GM23338 (cell line): ENCODE data around the gene CNIH1. TPM values are rescaled to one million over a fixed set of nuclear protein-coding genes. Genes with fewer than 3 reads are reported as not detected.

ENCODE experiments used
- ATAC-seq: fragments of 200-7000 bp; cut with Tn5 transposase; 3 replicates; pipeline ENCODE4 v1.9.1; 2020
- DNase-seq: peaks from one replicate; pipeline ENCODE4 v3.0.0-alpha.2; 2015; ENCODE audit warnings: low spot score
- H2AFZ ChIP-seq: fragments of 200-600 bp; sonication (generic); 2 replicates; pipeline ENCODE4 v1.8.0; 2016; ENCODE audit warnings: antibody characterized with exemption, mild to moderate bottlenecking, moderate library complexity
- H3F3A ChIP-seq: fragments of 200-600 bp; sonication (generic); replicated peaks from 2 replicates; pipeline ENCODE4 v1.8.0; 2017; ENCODE audit warnings: antibody characterized with exemption, mixed run types, low read depth
- H3K27ac ChIP-seq: fragments of 200-600 bp; sonication (generic); 2 replicates; pipeline ENCODE4 v1.6.1; 2016; ENCODE audit warnings: low read depth
- H3K27me3 ChIP-seq: fragments of 200-600 bp; sonication (generic); 2 replicates; pipeline ENCODE4 v1.8.0; 2016; ENCODE audit warnings: mild to moderate bottlenecking, mixed run types, moderate library complexity; ENCODE audit not compliant: insufficient read depth
- H3K36me3 ChIP-seq: fragments of 200-600 bp; sonication (generic); 2 replicates; pipeline ENCODE4 v1.8.0; 2016; ENCODE audit warnings: mild to moderate bottlenecking; ENCODE audit not compliant: insufficient read depth
- H3K4me1 ChIP-seq: fragments of 200-600 bp; sonication (generic); 2 replicates; pipeline ENCODE4 v1.8.0; 2016; ENCODE audit warnings: mild to moderate bottlenecking, moderate library complexity; ENCODE audit not compliant: insufficient read depth
- H3K4me2 ChIP-seq: fragments of 200-600 bp; sonication (generic); 2 replicates; pipeline ENCODE4 v1.7.1; 2017; ENCODE audit warnings: mixed run types
- H3K4me3 ChIP-seq: fragments of 200-600 bp; sonication (generic); 2 replicates; pipeline ENCODE4 v1.6.1; 2016; ENCODE audit warnings: mixed run types
- H3K79me2 ChIP-seq: fragments of 200-600 bp; sonication (generic); replicated peaks from 2 replicates; pipeline ENCODE4 v1.8.0; 2017; ENCODE audit warnings: mild to moderate bottlenecking; ENCODE audit not compliant: insufficient read depth
- H3K9me2 ChIP-seq: fragments of 200-600 bp; sonication (generic); 2 replicates; pipeline ENCODE4 v1.8.0; 2017; ENCODE audit not compliant: insufficient read depth
- H4K20me1 ChIP-seq: fragments of 200-600 bp; sonication (generic); replicated peaks from 2 replicates; pipeline ENCODE4 v1.8.0; 2017; ENCODE audit warnings: mild to moderate bottlenecking; ENCODE audit not compliant: insufficient read depth
- H3K27ac Mint-ChIP-seq: 2 replicates; pipeline ENCODE4 v1.8.0; 2020; ENCODE audit warnings: inconsistent platforms, mild to moderate bottlenecking, moderate library complexity, mixed read lengths
- H3K27me3 Mint-ChIP-seq: 3 replicates; pipeline ENCODE4 v1.8.0; 2022; ENCODE audit warnings: low read depth, mild to moderate bottlenecking, moderate library complexity, mixed read lengths, inconsistent platforms; ENCODE audit not compliant: insufficient read depth, poor library complexity
- H3K36me3 Mint-ChIP-seq: 3 replicates; pipeline ENCODE4 v1.8.0; 2021; ENCODE audit warnings: low read depth, mild to moderate bottlenecking, inconsistent platforms, moderate library complexity, mixed read lengths
- H3K4me1 Mint-ChIP-seq: 3 replicates; pipeline ENCODE4 v1.8.0; 2020; ENCODE audit warnings: mild to moderate bottlenecking, inconsistent platforms, mixed read lengths
- H3K4me3 Mint-ChIP-seq: 3 replicates; pipeline ENCODE4 v1.8.0; 2021; ENCODE audit warnings: moderate library complexity, mild to moderate bottlenecking, inconsistent platforms, mixed read lengths
- H3K9me3 Mint-ChIP-seq: 3 replicates; pipeline ENCODE4 v1.8.0; 2020; ENCODE audit warnings: moderate library complexity, mild to moderate bottlenecking, inconsistent platforms, mixed read lengths
- CREB1 ChIP-seq: fragments of 250-450 bp; sonication (Bioruptor Pico); IDR thresholded peaks from 2 replicates; pipeline ENCODE4 v1.5.0; 2020; ENCODE audit warnings: low read depth, mild to moderate bottlenecking, moderate library complexity
- CTCF ChIP-seq, 2 experiments: fragments of 200-600 bp in 1 of 2; sonication (generic) in 1 of 2; conservative IDR thresholded peaks; 2 replicates each; pipeline versions ENCODE4 v1.5.1 to v1.6.1; 2016 to 2017; ENCODE audit warnings: antibody characterized with exemption in 2 of 2, low read depth in 2 of 2, mild to moderate bottlenecking in 2 of 2, moderate library complexity in 1 of 2
- ETS1 ChIP-seq: IDR thresholded peaks from 2 replicates; pipeline ENCODE4 v1.6.1; 2016; ENCODE audit warnings: antibody characterized with exemption
- EZH2 ChIP-seq: fragments of 200-600 bp; sonication (generic); IDR thresholded peaks from one replicate; pipeline ENCODE4 v1.8.0; 2017; ENCODE audit warnings: antibody characterized with exemption, mild to moderate bottlenecking, low read depth; ENCODE audit not compliant: unreplicated experiment
- EZH2phosphoT487 ChIP-seq: fragments of 200-600 bp; sonication (generic); IDR thresholded peaks from one replicate; pipeline ENCODE4 v1.8.1; 2018; ENCODE audit warnings: antibody characterized with exemption; ENCODE audit not compliant: unreplicated experiment
- JUNB ChIP-seq: IDR thresholded peaks from one replicate; pipeline ENCODE4 v1.6.1; 2016; ENCODE audit warnings: antibody characterized with exemption; ENCODE audit not compliant: unreplicated experiment
- NANOG ChIP-seq: IDR thresholded peaks from 2 replicates; pipeline ENCODE4 v1.6.1; 2016; ENCODE audit warnings: antibody characterized with exemption, borderline replicate concordance
- POLR2AphosphoS5 ChIP-seq: IDR thresholded peaks from 2 replicates; pipeline ENCODE4 v1.6.1; 2016; ENCODE audit warnings: antibody characterized with exemption, low read depth
- STAT1 ChIP-seq: IDR thresholded peaks from one replicate; pipeline ENCODE4 v1.6.1; 2016; ENCODE audit warnings: antibody characterized with exemption; ENCODE audit not compliant: unreplicated experiment
- ZNF114 ChIP-seq: fragments of 250-450 bp; sonication (Bioruptor Pico); IDR thresholded peaks from 2 replicates; pipeline ENCODE4 v1.5.0; 2020; ENCODE audit warnings: mild to moderate bottlenecking, moderate library complexity
- ZNF331 ChIP-seq: fragments of 250-450 bp; sonication (Bioruptor Pico); IDR thresholded peaks from 2 replicates; pipeline ENCODE4 v1.5.0; 2020; ENCODE audit warnings: low read depth, mild to moderate bottlenecking, moderate library complexity
- ZNF462 ChIP-seq: fragments of 250-450 bp; sonication (Bioruptor Pico); IDR thresholded peaks from 2 replicates; pipeline ENCODE4 v1.5.0; 2020; ENCODE audit warnings: mild to moderate bottlenecking, moderate library complexity
- polyA plus RNA-seq: library from polyadenylated mRNA; unstranded; fragments of >200 nt; fragmentation: Nextera tagmentation; extraction: Ambion mirVana; gene quantifications from 2 replicates; pipeline ENCODE4 v1.2.1, GENCODE V29; 2016
- total RNA-seq: library from RNA; depleted of rRNA; stranded (reverse); fragments of >200 nt; shearing (Covaris generic); gene quantifications from 2 replicates; pipeline ENCODE4 v1.2.3, GENCODE V29; 2014

The CNIH1 gene
- total and polyA plus RNA-seq, 2 experiments from 2014 or later, result 135 to 172 TPM

- no peak for TF ChIP-seq ETS1
- no peak for TF ChIP-seq CTCF (conservative IDR thresholded peaks at IDR 0.05; ENCODE audit: low read depth in 2 of 2)
- no peak for TF ChIP-seq ZNF331 (CRISPR knock-in tag)
- TF ChIP-seq POLR2AphosphoS5, result no peak
- TF ChIP-seq JUNB, result no peak
- no peak for TF ChIP-seq CREB1
Observed at GRCh38 chr14:54465654-54466053, 24.5 kb upstream of the CNIH1 start (continued).

- Histone ChIP-seq H3K36me3 (no peaks in the 10 kb centered on the region), H3K4me1 (no peaks in the 10 kb centered on the region), H4K20me1 (no peaks in the 10 kb centered on the region), H3K4me3 (no peak overlapping the region), H3K9me2 (no peaks in the 10 kb centered on the region), H3K27me3 (no peaks in the 10 kb centered on the region), H2AFZ (no peak overlapping the region), H3K4me2 (no peak overlapping the region), H3F3A (no peaks in the 10 kb centered on the region), H3K27ac (no peak overlapping the region), H3K79me2 (no peaks in the 10 kb centered on the region)
- no peak overlapping the region for H3K4me3 Mint-ChIP-seq
- H3K27me3 Mint-ChIP-seq, result peaks cover 5% of the 10 kb centered on the region
- H3K27ac Mint-ChIP-seq, result no peak overlapping the region
- no peaks in the 10 kb centered on the region for H3K4me1 Mint-ChIP-seq
- peaks cover 14% of the 10 kb centered on the region for H3K36me3 Mint-ChIP-seq
- DNase-seq, result no peak
- peaks cover 29% of the 10 kb centered on the region for H3K9me3 Mint-ChIP-seq
- no peak for ATAC-seq
- no peak for TF ChIP-seq EZH2phosphoT487
- TF ChIP-seq ZNF462 (CRISPR knock-in tag), result no peak
- no peak for TF ChIP-seq NANOG
- no peak for TF ChIP-seq POLR2AphosphoS5
- TF ChIP-seq ZNF114 (CRISPR knock-in tag), result no peak
- TF ChIP-seq JUNB, result no peak
- TF ChIP-seq CREB1, result no peak
- no peak for TF ChIP-seq EZH2
- TF ChIP-seq STAT1, result no peak
- TF ChIP-seq ZNF331 (CRISPR knock-in tag), result no peak
- no peak for TF ChIP-seq ETS1
Observed at GRCh38 chr14:54462048-54462447, 20.9 kb upstream of the CNIH1 start.
